CD4-positive, alpha-beta T cell treated with Interferon gamma for 1 hour (primary cell): ENCODE results near the gene ATXN3L.
"Not testable (repeated sequence)": the region's sequence is repeated elsewhere in the genome, so short reads cannot be mapped to it uniquely, and the experiment has no call there.

ENCODE experiments used
- DNase-seq: peaks from one replicate; pipeline ENCODE4 v3.0.0-alpha.2; 2020

The ATXN3L gene

DNA sequence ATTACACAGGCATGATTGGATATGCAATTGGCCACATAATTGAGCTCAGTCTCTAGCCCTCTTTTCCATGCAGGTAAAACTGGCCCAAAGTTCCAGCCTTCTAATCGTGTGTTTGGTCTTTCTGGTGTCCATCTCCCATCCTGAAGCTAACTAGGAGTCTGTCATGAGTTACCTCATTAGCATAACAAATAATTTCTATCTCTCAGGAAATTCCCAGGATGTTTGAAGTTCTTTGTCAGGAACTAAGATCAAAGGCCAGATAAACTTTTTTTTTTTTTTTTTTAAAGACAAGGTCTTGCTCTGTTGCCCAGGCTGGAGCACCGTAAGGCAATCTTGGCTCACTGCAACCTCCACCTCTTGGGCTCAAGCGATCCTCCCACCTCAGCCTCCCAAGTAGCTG, 15.8 kb downstream of the ATXN3L start:
- DNase-seq, result no peak

DNA sequence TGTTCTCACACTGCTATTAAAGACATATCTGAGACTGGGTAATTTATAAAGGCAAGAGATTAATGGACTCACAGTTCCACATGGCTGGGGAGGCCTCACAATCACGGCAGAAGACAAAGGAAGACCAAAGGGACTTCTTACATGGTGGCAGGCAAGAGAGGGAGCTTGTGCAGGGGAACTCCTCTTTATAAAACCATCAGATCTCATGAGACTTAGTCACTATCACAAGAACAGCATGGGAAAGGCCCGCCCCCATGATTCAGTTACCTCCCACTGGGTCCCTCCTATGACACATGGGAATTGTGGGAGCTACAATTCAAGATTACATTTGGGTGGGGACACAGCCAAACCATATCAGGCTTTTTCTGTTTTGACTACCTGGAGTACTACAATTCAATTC, 16.6 kb downstream of the ATXN3L start:
- not testable (repeated sequence) for DNase-seq

DNA sequence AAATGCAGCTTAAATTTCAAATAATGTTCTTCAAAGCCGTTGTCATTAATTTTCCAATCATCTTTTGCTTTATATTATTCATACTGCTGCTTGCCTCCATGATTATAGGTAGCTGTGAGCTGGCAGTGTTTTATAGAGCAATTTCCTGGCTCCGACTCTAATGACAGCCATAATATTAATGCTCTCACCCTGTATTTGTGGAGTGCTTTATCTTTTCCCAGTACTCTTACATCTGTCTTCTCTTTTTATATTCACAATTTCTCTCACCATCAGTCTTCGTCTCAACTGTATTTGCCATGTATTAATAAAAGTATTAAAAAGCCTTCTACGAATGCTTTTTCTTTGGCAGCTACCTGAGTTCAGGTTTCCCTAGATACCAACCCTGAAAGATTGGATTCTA, 21.0 kb downstream of the ATXN3L start:
- DNase-seq, result no peak

DNA sequence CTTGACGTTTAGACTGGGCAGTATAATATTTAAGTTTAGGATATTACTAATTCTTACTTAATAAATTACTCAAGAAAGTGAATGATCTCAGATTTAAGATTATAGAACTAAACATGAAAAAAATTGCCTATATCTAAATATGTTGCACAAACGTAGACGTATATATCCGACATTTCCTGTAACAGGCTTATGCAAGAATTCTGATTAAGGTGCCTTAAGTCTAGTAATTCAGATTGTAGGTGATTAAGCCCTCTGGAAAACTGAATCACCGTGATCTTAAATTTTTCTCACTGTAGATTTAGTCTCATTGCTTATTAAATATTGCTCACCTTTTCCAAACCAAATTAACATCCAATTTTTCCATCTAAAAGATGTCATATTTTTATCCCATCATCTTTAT, 24.0 kb downstream of the ATXN3L start:
- DNase-seq, result no peak

DNA sequence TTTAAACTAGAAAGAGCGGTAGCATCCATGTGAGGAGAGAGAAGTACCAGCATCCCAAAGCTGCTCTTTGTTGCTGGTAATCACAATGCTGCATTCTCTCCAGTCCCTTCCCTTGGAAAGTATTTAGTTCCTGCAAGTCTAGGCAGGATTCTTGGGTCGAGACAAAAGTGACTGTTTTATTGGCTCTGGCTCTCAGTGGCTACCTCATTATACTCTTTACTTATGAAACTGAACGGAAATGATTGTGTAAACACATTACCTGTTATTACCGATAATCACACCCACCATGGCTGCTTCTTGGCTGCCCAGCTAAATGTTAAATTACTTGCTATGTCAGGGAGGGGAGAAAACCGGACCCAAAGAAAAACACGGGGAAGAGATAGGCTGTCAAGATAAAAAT, 26.2 kb downstream of the ATXN3L start:
- DNase-seq, result no peak

DNA sequence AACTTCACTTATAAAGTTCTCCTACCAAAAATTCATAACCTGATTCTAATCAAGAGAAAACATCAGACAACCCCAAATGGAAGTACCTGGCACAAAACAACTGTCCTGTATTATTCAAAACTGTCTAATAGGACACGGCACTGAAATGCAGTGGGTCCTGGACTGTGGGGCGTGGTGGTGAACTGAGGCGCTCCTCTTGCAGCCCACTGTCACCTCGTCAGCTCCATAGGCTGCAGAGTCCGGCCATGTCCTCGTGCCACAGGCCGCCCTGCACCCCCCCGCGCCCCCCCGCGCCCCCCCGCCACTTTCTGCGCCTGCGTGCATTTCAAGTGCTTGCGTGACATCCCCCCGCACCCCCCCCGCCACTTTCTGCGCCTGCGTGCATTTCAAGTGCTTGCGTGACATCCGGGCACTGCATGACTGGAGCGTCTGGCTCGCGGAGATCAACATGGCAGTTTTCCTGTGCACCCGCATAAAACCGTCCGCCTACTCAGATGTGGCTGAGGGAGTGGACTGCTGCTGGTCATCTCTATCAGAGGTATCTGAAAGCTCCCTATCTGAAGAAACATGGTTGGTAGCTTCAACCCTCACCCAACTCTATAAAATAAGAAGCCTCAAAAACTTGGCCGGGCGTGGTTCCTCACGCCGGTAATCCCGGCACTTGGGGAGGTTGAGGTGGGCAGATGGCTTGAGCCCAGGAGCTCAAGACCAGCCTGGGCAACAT, 28.8 kb downstream of the ATXN3L start:
- no peak for DNase-seq

DNA sequence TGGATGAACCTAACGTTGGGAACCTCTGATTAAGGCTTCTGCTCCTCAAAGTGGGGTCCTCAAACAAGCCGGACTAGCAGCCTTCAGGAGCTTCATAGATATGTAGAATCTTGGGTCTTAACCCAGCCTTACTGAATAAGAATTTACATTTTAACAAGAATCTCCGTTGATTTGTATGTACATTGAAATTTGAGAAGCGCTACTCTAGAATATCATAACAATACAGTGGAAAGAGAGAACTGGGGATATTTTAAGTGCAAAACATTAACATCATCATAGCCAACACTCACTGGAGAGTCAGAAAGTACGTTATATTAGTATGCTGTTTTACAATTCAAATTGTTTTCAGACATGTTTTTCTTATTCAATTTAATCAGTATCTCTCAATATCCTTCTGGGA, 31.2 kb downstream of the ATXN3L start:
- no peak for DNase-seq

DNA sequence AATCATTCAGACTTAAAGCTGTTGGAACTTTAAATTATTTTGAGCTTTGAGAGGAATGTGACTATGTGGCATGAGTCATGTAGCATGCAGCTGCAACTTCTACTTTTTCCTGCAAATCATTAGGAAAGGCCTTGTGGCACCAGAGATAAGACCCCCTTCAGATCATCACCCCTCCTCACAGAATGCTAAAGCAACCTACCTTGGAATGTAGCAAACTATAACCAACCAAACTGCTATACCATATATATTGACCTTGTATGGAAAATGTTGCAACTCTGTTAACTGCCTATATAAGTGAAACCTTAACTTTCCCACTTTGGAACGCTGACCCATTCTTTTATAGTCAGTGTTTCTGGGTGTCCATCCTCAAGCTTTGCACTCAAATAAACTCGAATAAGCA, 32.0 kb downstream of the ATXN3L start:
- DNase-seq, result no peak

DNA sequence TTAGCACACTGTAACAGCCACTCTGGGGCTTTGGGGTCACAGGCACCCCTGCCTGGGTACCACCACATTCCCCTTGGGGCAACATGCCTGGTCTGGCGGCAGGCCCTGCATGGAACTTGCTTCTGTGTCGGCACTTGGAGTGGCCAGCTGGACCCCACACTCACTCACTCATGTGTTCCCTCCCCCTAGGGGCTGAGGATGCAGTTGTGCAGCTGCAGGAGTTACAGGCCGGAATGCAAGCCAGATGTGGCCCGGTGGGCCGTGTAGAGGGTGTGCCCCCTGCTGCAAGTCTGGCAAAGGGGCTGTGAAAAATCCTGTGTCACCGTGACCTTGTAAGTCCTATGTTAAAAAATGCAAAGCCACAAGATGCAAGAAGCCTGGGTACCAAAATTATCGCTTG, 34.2 kb downstream of the ATXN3L start:
- no peak for DNase-seq

DNA sequence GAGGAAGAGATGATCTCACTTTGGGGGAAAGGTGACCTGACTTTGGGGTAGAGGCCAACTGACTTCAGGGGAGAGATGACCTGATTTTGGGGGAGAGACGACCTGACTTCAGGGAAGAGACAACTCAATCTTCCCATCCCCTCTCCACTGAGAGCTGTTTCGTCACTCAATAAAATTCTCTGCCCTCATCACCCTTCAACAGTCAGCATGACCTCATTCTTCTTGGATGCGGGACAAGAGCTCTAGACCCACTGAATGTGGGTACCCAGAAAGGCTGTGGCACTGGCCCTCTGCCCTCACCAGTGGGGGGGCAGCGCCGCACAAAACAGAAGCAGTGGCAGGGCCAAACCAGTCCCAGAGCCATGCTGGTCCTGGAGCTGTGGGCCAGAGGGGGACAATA, 34.6 kb downstream of the ATXN3L start:
- DNase-seq, result no peak

DNA sequence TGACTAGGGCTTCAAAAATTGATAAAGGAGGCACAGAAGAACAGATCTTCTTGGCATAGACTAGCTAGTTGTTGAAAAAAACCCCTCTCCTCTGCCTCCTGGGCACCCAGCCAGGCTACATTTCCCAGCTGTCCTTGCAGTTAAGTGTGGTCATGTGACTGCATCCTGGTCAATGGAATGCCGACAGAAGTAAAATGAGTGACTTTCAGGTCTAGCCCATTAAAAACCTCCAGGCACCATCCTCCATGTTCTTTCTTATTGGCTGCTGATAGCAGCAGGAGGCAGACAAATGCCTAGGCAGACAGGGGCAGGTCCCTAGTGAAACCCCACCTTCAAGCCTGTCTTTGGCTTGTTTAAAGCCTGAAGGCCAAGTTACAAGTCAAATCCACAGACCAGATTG, 35.3 kb downstream of the ATXN3L start:
- no peak for DNase-seq

DNA sequence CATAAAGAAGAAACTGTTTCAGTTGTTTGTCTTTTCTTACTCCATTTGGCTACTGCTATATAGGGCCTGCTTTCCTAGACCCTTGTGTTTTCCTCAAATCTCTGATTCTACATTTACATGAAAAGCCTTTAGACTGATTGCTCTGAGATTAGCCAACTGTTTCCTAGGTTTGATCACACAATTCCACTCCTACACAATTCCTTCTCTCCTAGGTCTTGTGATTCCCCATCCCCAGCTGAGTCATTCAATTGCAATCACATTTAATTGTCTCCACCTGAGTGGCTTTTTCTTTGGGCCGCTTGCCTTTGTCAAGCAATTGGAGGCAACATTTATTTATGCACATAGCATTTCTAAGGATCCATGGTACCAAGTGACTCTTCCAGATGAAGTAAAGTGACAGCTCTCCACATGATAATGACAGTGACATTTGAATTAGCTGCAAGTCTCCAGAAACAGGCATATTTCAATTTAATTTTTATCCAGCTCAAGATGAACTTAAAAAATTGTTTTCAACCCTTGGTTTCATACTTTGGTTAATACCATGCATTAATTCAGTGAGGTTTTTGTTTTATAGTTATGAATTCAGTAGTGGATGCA, 35.8 kb downstream of the ATXN3L start:
- no peak for DNase-seq

DNA sequence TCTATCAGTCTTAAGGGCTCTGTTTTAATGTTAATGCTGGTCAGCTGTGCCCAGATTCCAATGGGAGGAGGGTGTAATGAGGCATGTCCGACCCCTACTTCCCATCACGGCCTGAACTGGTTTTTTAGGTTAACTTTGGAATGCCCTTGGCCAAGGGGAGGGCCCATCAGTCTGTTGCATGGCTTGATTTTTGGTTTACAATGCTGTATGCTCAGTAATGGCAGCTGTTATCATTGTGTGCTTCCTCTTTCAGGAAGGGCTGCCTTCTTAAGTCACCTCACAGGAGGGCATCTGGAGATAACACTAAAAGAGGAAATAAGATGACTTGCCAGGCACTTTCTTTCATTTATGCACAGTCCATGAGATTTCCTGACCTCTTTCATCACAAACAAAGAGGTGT, 36.3 kb downstream of the ATXN3L start:
- no peak for DNase-seq

DNA sequence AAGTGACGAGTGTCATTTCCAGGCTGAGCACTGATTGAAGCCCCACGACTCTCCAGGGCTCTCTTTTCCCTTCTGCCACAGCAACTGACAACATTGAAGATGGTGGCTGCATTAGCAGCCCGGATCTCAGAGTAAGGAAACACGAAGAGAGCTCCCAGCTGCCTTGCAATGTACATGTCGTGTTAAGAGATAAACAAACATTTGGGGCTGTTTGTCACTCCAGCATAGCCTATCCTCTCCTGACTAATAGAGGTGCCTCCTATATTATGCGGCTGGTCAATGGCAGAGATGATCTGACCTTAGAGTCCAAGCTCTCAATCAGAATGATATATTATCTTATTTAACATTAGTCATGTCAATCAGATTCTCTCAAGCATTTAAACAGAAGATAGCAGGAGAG, 38.6 kb downstream of the ATXN3L start:
- no peak for DNase-seq

DNA sequence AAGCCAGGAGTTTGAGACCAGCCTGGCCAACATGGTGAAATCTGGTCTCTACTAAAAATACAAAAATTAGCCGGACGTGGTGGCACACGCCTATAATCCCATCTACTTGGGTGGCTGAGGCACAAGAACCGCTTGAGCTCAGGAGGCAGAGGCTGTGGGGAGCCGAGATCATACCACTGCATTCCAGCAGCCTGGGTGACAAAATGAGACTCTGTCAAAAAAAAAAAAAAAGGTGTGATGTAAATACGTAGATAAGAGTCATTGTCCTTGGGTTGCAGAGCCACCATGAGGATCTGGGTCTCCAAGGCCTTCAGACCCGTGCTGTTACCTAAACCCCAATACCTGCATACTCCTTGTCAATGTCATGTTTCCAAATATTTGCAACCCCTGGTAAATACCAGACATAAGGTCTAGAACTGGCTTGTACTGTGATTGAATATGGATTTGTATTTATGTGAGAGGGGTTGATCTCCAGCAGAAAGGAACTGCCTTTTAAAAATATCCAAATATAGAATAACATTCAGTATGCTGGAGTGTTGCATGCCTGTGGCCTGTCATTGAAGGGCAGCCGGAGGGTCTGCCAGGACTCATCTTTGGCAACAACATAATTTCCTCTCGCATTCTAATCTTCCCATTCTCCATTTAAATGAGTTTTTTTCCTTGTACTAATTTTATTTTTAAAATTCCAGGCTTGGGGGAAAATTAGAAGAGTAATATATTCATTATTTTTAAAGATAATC, 40.4 kb downstream of the ATXN3L start:
- DNase-seq, result no peak

DNA sequence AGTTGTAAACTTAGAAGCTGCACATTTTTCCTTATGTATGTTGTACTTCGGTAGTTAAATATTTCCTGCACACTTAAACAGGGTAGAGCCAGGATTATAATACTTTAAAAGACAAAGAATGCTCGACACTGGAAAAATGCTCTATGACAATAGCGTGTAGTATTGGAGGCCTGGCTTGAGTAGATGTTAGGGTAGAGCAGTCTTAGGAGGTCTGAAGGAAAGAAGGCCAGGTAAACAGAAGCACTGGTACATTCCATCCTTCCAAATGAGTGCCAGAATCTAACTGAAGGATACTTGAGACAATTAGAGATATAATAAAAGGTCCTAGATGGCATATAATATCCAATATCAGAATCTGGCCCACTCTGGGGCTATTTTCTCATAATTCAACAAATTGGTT, 42.3 kb downstream of the ATXN3L start:
- DNase-seq, result no peak

DNA sequence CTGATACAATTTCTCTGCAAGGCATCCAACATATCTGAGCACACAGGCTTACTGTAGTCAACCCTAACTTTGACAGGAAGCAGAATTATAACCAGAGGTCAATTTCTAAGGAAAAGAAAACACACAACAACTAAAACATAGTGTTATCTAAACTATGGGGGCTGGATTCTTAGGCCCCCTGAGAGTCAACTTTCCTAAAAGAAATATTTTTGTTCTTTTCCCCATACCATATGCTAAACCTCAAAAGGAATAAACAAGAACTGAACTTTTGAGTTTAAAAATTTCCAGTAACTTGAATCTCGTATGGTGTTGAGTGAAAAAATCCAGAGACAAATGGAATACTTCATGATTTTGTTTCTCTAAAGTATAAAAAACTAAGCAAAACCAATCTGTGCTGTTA, 42.9 kb downstream of the ATXN3L start:
- no peak for DNase-seq

DNA sequence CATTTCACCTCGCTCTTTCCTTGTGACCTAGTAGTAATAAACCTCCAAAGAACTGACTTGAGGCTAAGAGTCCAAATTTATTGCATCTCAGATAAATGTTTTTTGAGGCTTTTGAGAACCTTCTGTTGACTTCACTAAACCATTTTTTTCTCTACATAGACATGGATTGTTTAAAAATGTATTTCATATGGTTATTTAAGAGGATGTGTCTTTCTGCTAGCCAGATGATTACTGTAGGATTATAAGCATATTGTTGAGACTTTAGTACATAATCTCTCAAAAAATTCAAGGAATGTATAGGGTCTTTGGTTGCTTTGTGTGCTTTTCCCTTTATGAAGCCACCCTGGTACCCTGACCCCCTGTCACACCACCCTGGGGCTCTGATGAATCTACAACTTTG, 44.8 kb downstream of the ATXN3L start:
- DNase-seq, result no peak

DNA sequence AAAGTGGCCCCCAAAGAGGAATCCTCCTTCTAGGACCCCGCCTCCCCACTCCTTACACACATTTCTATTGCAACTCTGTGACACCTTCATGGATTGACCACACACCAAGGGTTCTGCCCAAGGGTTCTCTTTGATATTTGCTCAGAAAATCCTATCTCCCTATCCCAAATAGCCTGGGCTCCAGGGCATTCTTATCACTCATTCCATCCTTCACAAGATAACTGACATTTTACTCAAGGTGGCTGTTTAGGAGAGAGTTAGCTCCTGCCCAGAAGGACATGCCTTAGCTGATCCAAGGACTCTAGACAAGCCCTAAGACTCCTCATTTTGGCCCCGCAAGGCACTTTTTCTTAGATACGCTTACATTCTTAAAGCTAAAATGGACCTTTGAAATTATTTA, 47.4 kb downstream of the ATXN3L start:
- DNase-seq, result no peak

DNA sequence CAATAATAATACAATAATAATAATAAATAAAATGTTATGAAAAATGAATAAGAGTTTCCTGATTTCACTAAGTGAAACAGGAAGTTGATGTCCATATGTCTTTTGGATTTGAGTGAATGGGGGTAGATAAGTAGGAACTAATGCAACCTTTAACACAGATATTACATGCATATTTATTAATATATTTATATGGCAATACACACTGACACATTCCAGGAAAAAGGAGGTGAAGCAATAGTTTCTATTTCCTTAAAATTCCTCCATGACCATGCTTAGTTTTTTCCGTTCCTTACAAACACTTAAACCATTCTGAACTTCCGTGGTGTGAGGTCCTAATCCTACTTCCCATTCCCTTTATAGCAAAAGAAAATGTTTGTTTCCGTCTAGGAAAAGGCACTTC, 48.3 kb downstream of the ATXN3L start:
- no peak for DNase-seq

DNA sequence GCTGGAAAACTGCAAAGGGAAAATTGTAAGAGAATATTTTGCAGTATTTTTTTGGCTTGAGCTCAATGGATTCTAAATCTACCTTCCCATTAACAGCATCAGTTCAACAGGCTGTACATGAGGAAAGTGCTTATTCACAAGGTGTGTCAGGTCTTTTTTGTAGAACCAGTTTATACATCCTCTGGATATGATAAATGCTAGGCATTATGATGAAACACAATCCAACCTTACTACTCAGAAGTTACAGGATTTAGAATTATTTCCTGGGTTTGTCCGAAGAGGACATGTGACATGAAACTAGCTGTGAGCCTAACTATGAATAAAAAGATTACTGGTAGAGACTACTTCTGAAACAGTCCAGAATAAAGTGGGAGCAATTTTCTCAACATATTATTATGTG, 49.5 kb downstream of the ATXN3L start:
- no peak for DNase-seq

DNA sequence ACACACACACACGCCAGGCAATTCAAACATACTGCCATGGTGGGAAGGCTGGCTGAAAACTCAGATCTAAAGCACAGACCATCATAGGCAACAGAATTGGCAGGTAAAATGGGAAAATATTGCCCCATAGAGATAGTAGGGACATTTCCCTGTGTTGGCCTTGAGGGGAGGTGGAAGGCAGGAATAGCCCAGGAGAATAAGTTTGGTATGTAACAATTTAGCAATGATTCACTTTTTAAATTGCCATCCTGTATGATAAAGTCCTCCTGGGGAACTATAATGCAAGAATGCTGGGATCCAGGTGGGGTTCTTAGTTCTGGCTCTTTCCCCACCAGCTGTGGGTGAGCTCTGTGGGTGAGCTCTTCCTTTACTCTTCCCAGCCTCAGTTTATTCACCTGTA, 51.0 kb downstream of the ATXN3L start:
- no peak for DNase-seq
